HUES48 (cell line): ENCODE measurements around the gene CYLD.

Experiments
- H3K27ac ChIP-seq: one replicate; pipeline ENCODE4 v1.7.0; 2013; ENCODE audit warnings: low read depth, low read length, inconsistent platforms
- H3K27me3 ChIP-seq: 2 replicates; pipeline ENCODE4 v1.6.1; 2013; ENCODE audit warnings: mild to moderate bottlenecking, low read length; ENCODE audit not compliant: control insufficient read depth, insufficient read depth
- H3K36me3 ChIP-seq: 2 replicates; pipeline ENCODE4 v1.6.1; 2013; ENCODE audit warnings: low read length; ENCODE audit not compliant: control insufficient read depth, insufficient read depth
- H3K4me1 ChIP-seq: 2 replicates; pipeline ENCODE4 v1.6.1; 2013; ENCODE audit warnings: mild to moderate bottlenecking, low read length; ENCODE audit not compliant: control insufficient read depth, insufficient read depth
- H3K4me3 ChIP-seq: 2 replicates; pipeline ENCODE4 v1.5.1; 2013; ENCODE audit warnings: mild to moderate bottlenecking, low read depth, low read length
- H3K9ac ChIP-seq: 2 replicates; pipeline ENCODE4 v1.6.1; 2013; ENCODE audit warnings: mild to moderate bottlenecking, low read depth, low read length, moderate library complexity
- H3K9me3 ChIP-seq: 2 replicates; pipeline ENCODE4 v1.6.1; 2013; ENCODE audit warnings: low read length; ENCODE audit not compliant: control insufficient read depth, insufficient read depth

The CYLD gene

GRCh38 chr16:50742576-50743200, 802 bp downstream of the CYLD start:
- Histone ChIP-seq H3K4me1 (peaks cover 39% of the 10 kb centered on the region), H3K27me3 (no peaks in the 10 kb centered on the region), H3K9me3 (no peaks in the 10 kb centered on the region), H3K36me3 (no peaks in the 10 kb centered on the region), H3K4me3 (peak overlapping the region; percentile 82), H3K9ac (no peak overlapping the region; the same call in 1 of the 2 replicates), H3K27ac (peak overlapping the region; percentile 61)

GRCh38 chr16:50743581-50744225, 1.8 kb downstream of the CYLD start:
- Histone ChIP-seq H3K9ac (no peak overlapping the region), H3K4me3 (peak overlapping the region; percentile 82; the same call in 1 of the 2 replicates), H3K9me3 (no peaks in the 10 kb centered on the region), H3K36me3 (no peaks in the 10 kb centered on the region), H3K27ac (peak overlapping the region; percentile 56), H3K4me1 (peaks cover 41% of the 10 kb centered on the region), H3K27me3 (no peaks in the 10 kb centered on the region)

GRCh38 chr16:50744881-50745280, 3.0 kb downstream of the CYLD start:
- H3K27me3 ChIP-seq = no peaks in the 10 kb centered on the region
- peaks cover 41% of the 10 kb centered on the region for H3K4me1 ChIP-seq
- H3K9ac ChIP-seq = no peak overlapping the region
- H3K4me3 ChIP-seq = no peak overlapping the region; the same call in 1 of the 2 replicates
- no peak overlapping the region for H3K27ac ChIP-seq
- no peaks in the 10 kb centered on the region for H3K9me3 ChIP-seq
- H3K36me3 ChIP-seq = peaks cover under 1% of the 10 kb centered on the region; the same call in 1 of the 2 replicates

- Histone ChIP-seq H3K27ac (no peak overlapping the region), H3K9ac (no peak overlapping the region), H3K4me3 (no peak overlapping the region), H3K4me1 (peaks cover 41% of the 10 kb centered on the region), H3K9me3 (no peaks in the 10 kb centered on the region), H3K27me3 (no peaks in the 10 kb centered on the region), H3K36me3 (peaks cover 7% of the 10 kb centered on the region; the same call in 1 of the 2 replicates)
Observed at GRCh38 chr16:50745940-50746339, 4.1 kb downstream of the CYLD start.

GRCh38 chr16:50747207-50747956, 5.5 kb downstream of the CYLD start:
- H3K4me3 ChIP-seq = no peak overlapping the region
- H3K36me3 ChIP-seq = peaks cover 8% of the 10 kb centered on the region; the same call in 1 of the 2 replicates
- no peak overlapping the region for H3K27ac ChIP-seq
- H3K27me3 ChIP-seq = no peaks in the 10 kb centered on the region
- H3K9ac ChIP-seq = no peak overlapping the region
- no peaks in the 10 kb centered on the region for H3K9me3 ChIP-seq
- peaks cover 38% of the 10 kb centered on the region for H3K4me1 ChIP-seq

GRCh38 chr16:50751528-50751927, 9.6 kb downstream of the CYLD start:
- Histone ChIP-seq H3K9me3 (no peaks in the 10 kb centered on the region), H3K27me3 (no peaks in the 10 kb centered on the region), H3K4me1 (peaks cover 8% of the 10 kb centered on the region; the same call in 1 of the 2 replicates), H3K4me3 (no peak overlapping the region), H3K36me3 (peaks cover 14% of the 10 kb centered on the region; the same call in 1 of the 2 replicates), H3K9ac (no peak overlapping the region), H3K27ac (no peak overlapping the region)

- H3K4me3 ChIP-seq = no peak overlapping the region
- peaks cover 2% of the 10 kb centered on the region; the same call in 1 of the 2 replicates for H3K4me1 ChIP-seq
- no peak overlapping the region for H3K9ac ChIP-seq
- H3K36me3 ChIP-seq = peaks cover 14% of the 10 kb centered on the region; the same call in 1 of the 2 replicates
- no peaks in the 10 kb centered on the region for H3K9me3 ChIP-seq
- no peak overlapping the region for H3K27ac ChIP-seq
- no peaks in the 10 kb centered on the region for H3K27me3 ChIP-seq
Observed at GRCh38 chr16:50752471-50753235, 10.8 kb downstream of the CYLD start.

GRCh38 chr16:50756473-50756872, 14.6 kb downstream of the CYLD start:
- Histone ChIP-seq H3K36me3 (0 out of 2 replicates have a peak, but pooled peaks cover 6% of the 10 kb centered on the region), H3K9me3 (no peaks in the 10 kb centered on the region), H3K27me3 (no peaks in the 10 kb centered on the region), H3K4me1 (no peaks in the 10 kb centered on the region), H3K27ac (no peak overlapping the region), H3K4me3 (no peak overlapping the region), H3K9ac (no peak overlapping the region)

GRCh38 chr16:50761267-50761666, 19.4 kb downstream of the CYLD start:
- H3K4me1 ChIP-seq = no peaks in the 10 kb centered on the region
- H3K9me3 ChIP-seq = no peaks in the 10 kb centered on the region
- H3K9ac ChIP-seq = no peak overlapping the region
- no peak overlapping the region for H3K27ac ChIP-seq
- no peak overlapping the region for H3K4me3 ChIP-seq
- no peaks in the 10 kb centered on the region for H3K27me3 ChIP-seq
- H3K36me3 ChIP-seq = no peaks in the 10 kb centered on the region

- Histone ChIP-seq H3K4me1 (no peaks in the 10 kb centered on the region), H3K9ac (no peak overlapping the region), H3K36me3 (no peaks in the 10 kb centered on the region), H3K9me3 (no peaks in the 10 kb centered on the region; the same call in 1 of the 2 replicates), H3K27me3 (no peaks in the 10 kb centered on the region), H3K27ac (no peak overlapping the region), H3K4me3 (no peak overlapping the region)
Observed at GRCh38 chr16:50762241-50762640, 20.4 kb downstream of the CYLD start.
